SK-N-SH treated with all-trans-retinoic acid at 6 μM for 48 hours (cell line): Measurements from ENCODE around the gene CLN5.

Experiments
- ATAC-seq: fragments of 200-7000 bp; cut with Tn5 transposase; 3 replicates; pipeline ENCODE4 v1.9.1; 2020; ENCODE audit warnings: mild to moderate bottlenecking, moderate library complexity
- ARNTL ChIP-seq: fragments of 450-650 bp; formaldehyde crosslinking; IDR thresholded peaks from 2 replicates; pipeline ENCODE4 v1.5.0; 2020; ENCODE audit warnings: low read depth, mild to moderate bottlenecking, moderate library complexity, borderline replicate concordance
- BACH2 ChIP-seq: fragments of 250-450 bp; sonication (Bioruptor Pico); IDR thresholded peaks from 2 replicates; pipeline ENCODE4 v1.9.0; 2021; ENCODE audit warnings: mild to moderate bottlenecking, borderline replicate concordance
- CREB5 ChIP-seq: fragments of 250-450 bp; sonication (Bioruptor Pico); IDR thresholded peaks from 2 replicates; pipeline ENCODE4 v1.5.1; 2020; ENCODE audit warnings: low read depth, mild to moderate bottlenecking, moderate library complexity
- CSDC2 ChIP-seq: fragments of 250-450 bp; sonication (Bioruptor Pico); IDR thresholded peaks from 2 replicates; pipeline ENCODE4 v1.5.0; 2020; ENCODE audit warnings: mild to moderate bottlenecking, moderate library complexity
- CSRNP3 ChIP-seq: fragments of 250-450 bp; sonication (Bioruptor Pico); IDR thresholded peaks from 2 replicates; pipeline ENCODE4 v1.5.1; 2021; ENCODE audit warnings: mild to moderate bottlenecking, moderate library complexity
- GLIS3 ChIP-seq: fragments of 250-450 bp; sonication (Bioruptor Pico); IDR thresholded peaks from 2 replicates; pipeline ENCODE4 v1.5.0; 2020; ENCODE audit warnings: mild to moderate bottlenecking, moderate library complexity
- ISL1 ChIP-seq: fragments of 250-450 bp; sonication (Bioruptor Pico); IDR thresholded peaks from 2 replicates; pipeline ENCODE4 v2.1.2; 2022; ENCODE audit warnings: mild to moderate bottlenecking, moderate library complexity
- OSR1 ChIP-seq: fragments of 250-450 bp; sonication (Bioruptor Pico); IDR thresholded peaks from 2 replicates; pipeline ENCODE4 v1.8.0; 2022; ENCODE audit warnings: moderate library complexity, mild to moderate bottlenecking, inconsistent platforms
- PATZ1 ChIP-seq: fragments of 250-450 bp; sonication (Bioruptor Pico); IDR thresholded peaks from 2 replicates; pipeline ENCODE4 v1.8.0; 2020; ENCODE audit warnings: mild to moderate bottlenecking, moderate library complexity, borderline replicate concordance
- POU6F1 ChIP-seq: fragments of 250-450 bp; sonication (Bioruptor Pico); IDR thresholded peaks from 2 replicates; pipeline ENCODE4 v1.8.0; 2021; ENCODE audit warnings: low read depth, mild to moderate bottlenecking, moderate library complexity, borderline replicate concordance
- PPARA ChIP-seq: fragments of 250-450 bp; sonication (Bioruptor Pico); IDR thresholded peaks from 2 replicates; pipeline ENCODE4 v1.5.0; 2020; ENCODE audit warnings: mild to moderate bottlenecking, borderline replicate concordance
- RARB ChIP-seq: fragments of 250-450 bp; sonication (Bioruptor Pico); IDR thresholded peaks from 2 replicates; pipeline ENCODE4 v1.8.0; 2021; ENCODE audit warnings: mild to moderate bottlenecking, moderate library complexity
- SNAI2 ChIP-seq: fragments of 250-450 bp; sonication (Bioruptor Pico); IDR thresholded peaks from 2 replicates; pipeline ENCODE4 v1.5.0; 2020; ENCODE audit warnings: mild to moderate bottlenecking, moderate library complexity
- TCF4 ChIP-seq: fragments of 250-450 bp; sonication (Bioruptor Pico); IDR thresholded peaks from 2 replicates; pipeline ENCODE4 v1.8.0; 2021; ENCODE audit warnings: mild to moderate bottlenecking, moderate library complexity, borderline replicate concordance
- TOX ChIP-seq: fragments of 250-450 bp; sonication (Bioruptor Pico); IDR thresholded peaks from 2 replicates; pipeline ENCODE4 v1.8.0; 2021; ENCODE audit warnings: mild to moderate bottlenecking, moderate library complexity, borderline replicate concordance
- TSHZ2 ChIP-seq: fragments of 250-450 bp; sonication (Bioruptor Pico); IDR thresholded peaks from 2 replicates; pipeline ENCODE4 v1.5.0; 2020; ENCODE audit warnings: mild to moderate bottlenecking, moderate library complexity
- ZC3H10 ChIP-seq: fragments of 250-450 bp; sonication (Bioruptor Pico); IDR thresholded peaks from 2 replicates; pipeline ENCODE4 v1.5.1; 2021; ENCODE audit warnings: mild to moderate bottlenecking, moderate library complexity
- ZFP3 ChIP-seq: fragments of 250-450 bp; sonication (Bioruptor Pico); IDR thresholded peaks from 2 replicates; pipeline ENCODE4 v1.5.0; 2020; ENCODE audit warnings: mild to moderate bottlenecking, moderate library complexity
- ZNF70 ChIP-seq: fragments of 450-650 bp; formaldehyde crosslinking; IDR thresholded peaks from 2 replicates; pipeline ENCODE4 v1.5.0; 2020; ENCODE audit warnings: mild to moderate bottlenecking, moderate library complexity
- ZNF8 ChIP-seq: fragments of 450-650 bp; formaldehyde crosslinking; IDR thresholded peaks from 2 replicates; pipeline ENCODE4 v1.5.0; 2020; ENCODE audit warnings: mild to moderate bottlenecking, moderate library complexity

Gene CLN5

GRCh38 chr13:76971215-76971614 lies 20.7 kb upstream of the CLN5 start:
- no peak for TF ChIP-seq ARNTL (CRISPR knock-in tag)
- no peak for TF ChIP-seq SNAI2 (CRISPR knock-in tag)
- TF ChIP-seq ZNF8: no peak
- no peak for TF ChIP-seq TCF4 (CRISPR knock-in tag)
- TF ChIP-seq ZFP3 (CRISPR knock-in tag): no peak
- TF ChIP-seq CSDC2 (CRISPR knock-in tag): no peak
- no peak for TF ChIP-seq PATZ1 (CRISPR knock-in tag)
- TF ChIP-seq PPARA (CRISPR knock-in tag): no peak
- TF ChIP-seq ISL1 (CRISPR knock-in tag): no peak
- TF ChIP-seq TOX: no peak
- TF ChIP-seq, all 23 proteins: peak for 0
- no peak for ATAC-seq

- TF ChIP-seq ZFP3 (CRISPR knock-in tag) (no peak), ARNTL (CRISPR knock-in tag) (no peak), BACH2 (no peak), OSR1 (CRISPR knock-in tag) (no peak)
- TF ChIP-seq, all 23 proteins: peak for 0
- ATAC-seq: no peak
Measured at GRCh38 chr13:76971851-76972829, 19.7 kb upstream of the CLN5 start.

GRCh38 chr13:76973920-76974617 lies 17.8 kb upstream of the CLN5 start:
- TF ChIP-seq PATZ1 (CRISPR knock-in tag): no peak
- no peak for TF ChIP-seq ZNF8
- TF ChIP-seq TCF4 (CRISPR knock-in tag): no peak
- TF ChIP-seq CREB5 (CRISPR knock-in tag): no peak
- TF ChIP-seq OSR1 (CRISPR knock-in tag): no peak
- TF ChIP-seq RARB (CRISPR knock-in tag): no peak
- no peak for TF ChIP-seq SNAI2 (CRISPR knock-in tag)
- no peak for TF ChIP-seq ZNF70 (CRISPR knock-in tag)
- no peak for TF ChIP-seq POU6F1
- no peak for TF ChIP-seq TOX
- TF ChIP-seq TSHZ2: no peak
- no peak for TF ChIP-seq ZFP3 (CRISPR knock-in tag)
- no peak for TF ChIP-seq CSDC2 (CRISPR knock-in tag)
- no peak for TF ChIP-seq CSRNP3 (CRISPR knock-in tag)
- TF ChIP-seq PPARA (CRISPR knock-in tag): no peak
- TF ChIP-seq ZC3H10 (CRISPR knock-in tag): no peak
- TF ChIP-seq GLIS3 (CRISPR knock-in tag): no peak
- ATAC-seq: no peak
